ENCODE data around the gene LINGO1.

DNA sequence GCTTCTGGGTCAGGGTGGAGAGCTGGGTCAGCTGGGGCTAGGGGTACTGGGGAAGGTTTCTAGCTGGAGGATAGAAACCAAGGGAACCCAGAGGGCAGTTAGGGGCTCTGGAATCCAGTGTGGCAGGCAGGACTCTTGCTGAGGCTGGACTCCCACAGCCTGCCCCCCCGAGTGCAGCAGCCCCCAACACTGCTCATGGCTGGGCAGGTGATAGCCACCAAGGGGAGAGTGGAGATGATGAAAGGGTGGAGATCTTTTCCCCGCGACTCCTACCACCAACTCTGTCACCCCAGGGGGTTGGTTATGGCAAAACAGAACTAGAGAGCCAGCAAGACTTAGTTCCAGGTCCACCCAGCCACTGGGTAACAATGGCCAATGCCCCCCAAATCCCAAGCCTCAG lies 16.9 kb upstream of the LINGO1 start:
- TF ChIP-seq RFX5 (IDR thresholded peaks at IDR 0.05; ENCODE audit: low read length), result no peak
- no peak for TF ChIP-seq RAD21 (IDR thresholded peaks at IDR 0.05; ENCODE audit: low read length)
- TF ChIP-seq, protein P1, sequence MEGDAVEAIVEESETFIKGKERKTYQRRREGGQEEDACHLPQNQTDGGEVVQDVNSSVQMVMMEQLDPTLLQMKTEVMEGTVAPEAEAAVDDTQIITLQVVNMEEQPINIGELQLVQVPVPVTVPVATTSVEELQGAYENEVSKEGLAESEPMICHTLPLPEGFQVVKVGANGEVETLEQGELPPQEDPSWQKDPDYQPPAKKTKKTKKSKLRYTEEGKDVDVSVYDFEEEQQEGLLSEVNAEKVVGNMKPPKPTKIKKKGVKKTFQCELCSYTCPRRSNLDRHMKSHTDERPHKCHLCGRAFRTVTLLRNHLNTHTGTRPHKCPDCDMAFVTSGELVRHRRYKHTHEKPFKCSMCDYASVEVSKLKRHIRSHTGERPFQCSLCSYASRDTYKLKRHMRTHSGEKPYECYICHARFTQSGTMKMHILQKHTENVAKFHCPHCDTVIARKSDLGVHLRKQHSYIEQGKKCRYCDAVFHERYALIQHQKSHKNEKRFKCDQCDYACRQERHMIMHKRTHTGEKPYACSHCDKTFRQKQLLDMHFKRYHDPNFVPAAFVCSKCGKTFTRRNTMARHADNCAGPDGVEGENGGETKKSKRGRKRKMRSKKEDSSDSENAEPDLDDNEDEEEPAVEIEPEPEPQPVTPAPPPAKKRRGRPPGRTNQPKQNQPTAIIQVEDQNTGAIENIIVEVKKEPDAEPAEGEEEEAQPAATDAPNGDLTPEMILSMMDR (IDR thresholded peaks at IDR 0.05), result no peak
- TF ChIP-seq ELF1 (IDR thresholded peaks at IDR 0.05), result no peak
- TF ChIP-seq, protein P2, sequence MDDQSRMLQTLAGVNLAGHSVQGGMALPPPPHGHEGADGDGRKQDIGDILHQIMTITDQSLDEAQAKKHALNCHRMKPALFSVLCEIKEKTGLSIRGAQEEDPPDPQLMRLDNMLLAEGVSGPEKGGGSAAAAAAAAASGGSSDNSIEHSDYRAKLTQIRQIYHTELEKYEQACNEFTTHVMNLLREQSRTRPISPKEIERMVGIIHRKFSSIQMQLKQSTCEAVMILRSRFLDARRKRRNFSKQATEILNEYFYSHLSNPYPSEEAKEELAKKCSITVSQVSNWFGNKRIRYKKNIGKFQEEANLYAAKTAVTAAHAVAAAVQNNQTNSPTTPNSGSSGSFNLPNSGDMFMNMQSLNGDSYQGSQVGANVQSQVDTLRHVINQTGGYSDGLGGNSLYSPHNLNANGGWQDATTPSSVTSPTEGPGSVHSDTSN (IDR thresholded peaks at IDR 0.05), result no peak
- TF ChIP-seq POLR2AphosphoS5 (IDR thresholded peaks at IDR 0.05; ENCODE audit: low read depth, low read length), result no peak
- TF ChIP-seq EP300 (IDR thresholded peaks at IDR 0.05; ENCODE audit: borderline replicate concordance in 1 of 2, low read depth in 1 of 2, low read length in 1 of 2), result no peak
- no peak for TF ChIP-seq FOXJ3 (CRISPR knock-in tag; IDR thresholded peaks at IDR 0.05)
- no peak for TF ChIP-seq SMC3 (IDR thresholded peaks at IDR 0.05; ENCODE audit: low read depth, low read length)
- TF ChIP-seq TAF1 (IDR thresholded peaks at IDR 0.05; ENCODE audit: borderline replicate concordance, low read depth, low read length), result no peak
- TF ChIP-seq, protein P3, sequence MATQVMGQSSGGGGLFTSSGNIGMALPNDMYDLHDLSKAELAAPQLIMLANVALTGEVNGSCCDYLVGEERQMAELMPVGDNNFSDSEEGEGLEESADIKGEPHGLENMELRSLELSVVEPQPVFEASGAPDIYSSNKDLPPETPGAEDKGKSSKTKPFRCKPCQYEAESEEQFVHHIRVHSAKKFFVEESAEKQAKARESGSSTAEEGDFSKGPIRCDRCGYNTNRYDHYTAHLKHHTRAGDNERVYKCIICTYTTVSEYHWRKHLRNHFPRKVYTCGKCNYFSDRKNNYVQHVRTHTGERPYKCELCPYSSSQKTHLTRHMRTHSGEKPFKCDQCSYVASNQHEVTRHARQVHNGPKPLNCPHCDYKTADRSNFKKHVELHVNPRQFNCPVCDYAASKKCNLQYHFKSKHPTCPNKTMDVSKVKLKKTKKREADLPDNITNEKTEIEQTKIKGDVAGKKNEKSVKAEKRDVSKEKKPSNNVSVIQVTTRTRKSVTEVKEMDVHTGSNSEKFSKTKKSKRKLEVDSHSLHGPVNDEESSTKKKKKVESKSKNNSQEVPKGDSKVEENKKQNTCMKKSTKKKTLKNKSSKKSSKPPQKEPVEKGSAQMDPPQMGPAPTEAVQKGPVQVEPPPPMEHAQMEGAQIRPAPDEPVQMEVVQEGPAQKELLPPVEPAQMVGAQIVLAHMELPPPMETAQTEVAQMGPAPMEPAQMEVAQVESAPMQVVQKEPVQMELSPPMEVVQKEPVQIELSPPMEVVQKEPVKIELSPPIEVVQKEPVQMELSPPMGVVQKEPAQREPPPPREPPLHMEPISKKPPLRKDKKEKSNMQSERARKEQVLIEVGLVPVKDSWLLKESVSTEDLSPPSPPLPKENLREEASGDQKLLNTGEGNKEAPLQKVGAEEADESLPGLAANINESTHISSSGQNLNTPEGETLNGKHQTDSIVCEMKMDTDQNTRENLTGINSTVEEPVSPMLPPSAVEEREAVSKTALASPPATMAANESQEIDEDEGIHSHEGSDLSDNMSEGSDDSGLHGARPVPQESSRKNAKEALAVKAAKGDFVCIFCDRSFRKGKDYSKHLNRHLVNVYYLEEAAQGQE (IDR thresholded peaks at IDR 0.05; ENCODE audit: low read depth, low read length), result no peak
- TF ChIP-seq YY1 (IDR thresholded peaks at IDR 0.05; ENCODE audit: low read depth), result no peak

All from SK-N-SH (cell line).